Measurements from ENCODE around the gene AARS1.
"Not testable (repeated sequence)": the region's sequence is repeated elsewhere in the genome, so short reads cannot be mapped to it uniquely, and the experiment has no call there.

AARS1 gene

DNA sequence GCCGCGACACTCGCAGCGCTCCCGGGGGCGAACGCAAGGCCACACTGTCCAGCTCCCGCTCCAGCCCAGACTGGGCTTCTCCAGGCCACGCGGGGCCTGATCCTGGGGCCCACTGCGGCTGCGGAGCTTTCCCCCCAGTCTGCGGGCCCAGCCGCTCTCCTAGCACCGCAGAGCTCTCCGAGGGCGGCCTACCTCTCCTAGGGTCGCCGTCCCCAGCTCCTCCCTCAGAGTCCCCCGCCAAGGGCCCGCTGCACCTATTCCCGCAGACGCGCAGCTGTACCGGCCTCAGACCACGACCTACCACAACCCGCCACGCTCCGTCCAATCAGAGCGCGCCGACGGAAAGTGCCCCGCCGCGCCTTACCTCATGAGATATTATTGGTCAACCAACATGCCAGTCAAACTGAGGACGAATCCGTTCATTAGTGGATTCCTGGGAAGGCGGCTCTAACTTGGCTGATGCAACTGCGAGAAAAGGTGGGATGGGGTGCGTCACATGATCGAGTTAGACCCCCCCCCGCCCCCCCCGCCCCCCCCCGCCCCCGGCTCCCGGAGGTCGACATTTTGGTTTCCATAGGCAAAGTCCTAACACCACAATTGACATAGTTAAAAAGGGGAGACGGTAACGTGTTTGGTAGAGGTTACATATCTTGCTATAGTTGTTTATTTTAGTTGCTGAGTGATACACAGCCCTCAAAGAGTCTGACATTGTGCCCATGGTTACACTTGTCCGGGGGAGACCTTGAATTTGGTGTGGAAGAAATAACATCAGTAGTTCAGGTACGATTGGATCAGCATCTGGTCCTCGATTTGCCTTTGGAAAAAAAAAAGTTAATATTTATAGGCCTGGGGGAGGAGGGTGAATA, at the start of gene AARS1:
Gene AARS1, minus strand, starts transcription at position 278 of the 866 bp plus-strand sequence. CDS start 6,743 bp downstream, outside the sequence.
- peak within 1 kb of the TSS; percentile 82 for H3K27ac ChIP-seq
- peak within 1 kb of the TSS; percentile 87 for H3K9ac ChIP-seq
- H2AFZ ChIP-seq (ENCODE audit: low read depth), result peak within 1 kb of the TSS; percentile 79
- H3K27me3 ChIP-seq (ENCODE audit: insufficient read depth, low read depth), result no peaks in the 10 kb centered on the region
- peak within 1 kb of the TSS; percentile 64 for H3K4me2 ChIP-seq
- peaks cover 47% of the 10 kb centered on the region for H3K79me2 ChIP-seq (ENCODE audit: insufficient read depth, low read depth)
- peaks cover 17% of the 10 kb centered on the region for H3K4me1 ChIP-seq (ENCODE audit: low read depth, poor library complexity, severe bottlenecking)
- no peak within 1 kb of the TSS for H3K4me3 ChIP-seq (IDR thresholded peaks at IDR 0.05; ENCODE audit: insufficient read depth, low read depth, low read length)
- no peaks in the 10 kb centered on the region for H3K36me3 ChIP-seq (ENCODE audit: insufficient read depth)
- TF ChIP-seq, protein P1, sequence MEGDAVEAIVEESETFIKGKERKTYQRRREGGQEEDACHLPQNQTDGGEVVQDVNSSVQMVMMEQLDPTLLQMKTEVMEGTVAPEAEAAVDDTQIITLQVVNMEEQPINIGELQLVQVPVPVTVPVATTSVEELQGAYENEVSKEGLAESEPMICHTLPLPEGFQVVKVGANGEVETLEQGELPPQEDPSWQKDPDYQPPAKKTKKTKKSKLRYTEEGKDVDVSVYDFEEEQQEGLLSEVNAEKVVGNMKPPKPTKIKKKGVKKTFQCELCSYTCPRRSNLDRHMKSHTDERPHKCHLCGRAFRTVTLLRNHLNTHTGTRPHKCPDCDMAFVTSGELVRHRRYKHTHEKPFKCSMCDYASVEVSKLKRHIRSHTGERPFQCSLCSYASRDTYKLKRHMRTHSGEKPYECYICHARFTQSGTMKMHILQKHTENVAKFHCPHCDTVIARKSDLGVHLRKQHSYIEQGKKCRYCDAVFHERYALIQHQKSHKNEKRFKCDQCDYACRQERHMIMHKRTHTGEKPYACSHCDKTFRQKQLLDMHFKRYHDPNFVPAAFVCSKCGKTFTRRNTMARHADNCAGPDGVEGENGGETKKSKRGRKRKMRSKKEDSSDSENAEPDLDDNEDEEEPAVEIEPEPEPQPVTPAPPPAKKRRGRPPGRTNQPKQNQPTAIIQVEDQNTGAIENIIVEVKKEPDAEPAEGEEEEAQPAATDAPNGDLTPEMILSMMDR (conservative IDR thresholded peaks at IDR 0.05; ENCODE audit: low read depth, low read length), result no peak
- no peaks in the 10 kb centered on the region for H4K20me1 ChIP-seq (ENCODE audit: insufficient read depth)

DNA sequence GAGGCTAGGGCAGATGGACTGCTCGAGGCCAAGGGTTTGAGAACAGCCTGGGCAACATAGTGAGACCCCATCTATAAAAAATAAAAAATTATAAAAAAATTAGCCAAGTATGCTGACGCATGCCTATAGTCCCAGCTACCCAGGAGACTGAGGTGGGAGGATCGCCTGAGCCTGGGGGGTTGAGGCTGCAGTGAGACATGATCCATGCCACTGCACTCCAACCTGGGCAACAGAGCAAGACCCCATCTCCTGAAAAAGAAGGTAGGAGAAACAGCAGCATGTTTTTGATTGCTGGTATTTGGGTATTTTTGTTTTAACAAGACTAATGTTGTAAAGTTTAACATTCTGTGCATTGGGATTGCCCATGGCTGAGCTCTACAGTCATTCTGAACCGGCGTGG, 48.5 kb upstream of the AARS1 start:
- Histone ChIP-seq H3K27ac (no peak overlapping the region), H2AFZ (ENCODE audit: low read depth) (no peak overlapping the region), H3K79me2 (ENCODE audit: insufficient read depth, low read depth) (no peaks in the 10 kb centered on the region), H4K20me1 (ENCODE audit: insufficient read depth) (no peaks in the 10 kb centered on the region), H3K9ac (no peak overlapping the region), H3K4me1 (ENCODE audit: low read depth, poor library complexity, severe bottlenecking) (no peaks in the 10 kb centered on the region), H3K4me3 (IDR thresholded peaks at IDR 0.05; ENCODE audit: insufficient read depth, low read depth, low read length) (no peak overlapping the region), H3K27me3 (ENCODE audit: insufficient read depth, low read depth) (no peaks in the 10 kb centered on the region), H3K4me2 (no peak overlapping the region), H3K36me3 (ENCODE audit: insufficient read depth) (no peaks in the 10 kb centered on the region)
- TF ChIP-seq, protein P1 (conservative IDR thresholded peaks at IDR 0.05; ENCODE audit: low read depth, low read length), result no peak

DNA sequence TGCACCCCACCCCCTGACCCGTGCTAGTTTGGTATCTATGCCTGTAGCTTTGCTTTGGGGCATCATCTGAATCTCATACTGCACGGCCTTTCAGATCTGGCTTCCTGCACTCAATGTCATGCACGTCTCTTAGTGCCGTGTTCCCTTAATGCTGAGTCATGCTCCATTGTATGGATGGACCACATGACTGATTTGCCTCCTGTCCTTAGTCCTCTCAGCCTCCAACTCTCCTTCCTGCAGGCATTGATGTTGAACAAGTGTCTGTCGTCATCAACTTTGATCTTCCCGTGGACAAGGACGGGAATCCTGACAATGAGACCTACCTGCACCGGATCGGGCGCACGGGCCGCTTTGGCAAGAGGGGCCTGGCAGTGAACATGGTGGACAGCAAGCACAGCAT, 43.4 kb upstream of the AARS1 start:
- H3K36me3 ChIP-seq (ENCODE audit: insufficient read depth); H4K20me1 ChIP-seq (ENCODE audit: insufficient read depth); H3K9ac ChIP-seq; H2AFZ ChIP-seq (ENCODE audit: low read depth); H3K4me1 ChIP-seq (ENCODE audit: low read depth, poor library complexity, severe bottlenecking); H3K4me2 ChIP-seq; H3K4me3 ChIP-seq (IDR thresholded peaks at IDR 0.05; ENCODE audit: insufficient read depth, low read depth, low read length); H3K27me3 ChIP-seq (ENCODE audit: insufficient read depth, low read depth); H3K27ac ChIP-seq; H3K79me2 ChIP-seq (ENCODE audit: insufficient read depth, low read depth): not testable (repeated sequence)

DNA sequence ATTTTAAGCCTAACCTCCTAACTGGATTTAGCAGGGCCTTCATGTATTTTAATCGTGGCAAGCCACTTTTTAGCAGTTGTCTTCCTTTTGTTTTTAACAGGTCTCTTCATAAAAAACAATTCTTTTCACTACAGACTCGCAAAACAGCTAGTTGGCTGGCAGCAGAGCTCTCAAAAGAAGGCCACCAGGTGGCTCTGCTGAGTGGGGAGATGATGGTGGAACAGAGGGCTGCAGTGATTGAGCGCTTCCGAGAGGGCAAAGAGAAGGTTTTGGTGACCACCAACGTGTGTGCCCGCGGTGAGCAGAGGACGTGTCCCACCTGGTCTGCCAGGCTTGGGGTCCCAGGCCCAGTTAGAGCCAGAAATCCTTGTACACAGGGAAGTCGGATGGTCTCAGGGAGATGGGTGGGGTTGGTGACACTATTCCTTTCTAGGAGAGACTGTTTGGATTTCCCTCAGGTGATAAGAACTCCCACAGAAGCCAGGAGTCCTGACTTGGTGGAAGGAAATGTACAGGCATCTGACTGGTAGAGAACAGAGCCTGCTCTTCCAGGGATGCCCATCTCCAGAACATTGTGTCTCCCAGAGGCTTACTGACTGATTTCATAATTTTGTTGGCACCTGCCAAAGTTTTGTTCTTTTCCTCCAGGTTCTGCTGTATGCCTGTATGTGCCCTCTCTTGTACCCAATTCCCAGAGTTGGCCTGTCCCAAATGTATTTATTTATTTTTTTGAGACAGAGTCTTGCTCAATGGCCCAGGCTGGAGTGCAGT, 42.5 kb upstream of the AARS1 start:
- H2AFZ ChIP-seq (ENCODE audit: low read depth), result no peak overlapping the region
- H3K36me3 ChIP-seq (ENCODE audit: insufficient read depth), result no peaks in the 10 kb centered on the region
- TF ChIP-seq, protein P1 (conservative IDR thresholded peaks at IDR 0.05; ENCODE audit: low read depth, low read length), result peak; percentile 72
- H3K27me3 ChIP-seq (ENCODE audit: insufficient read depth, low read depth), result no peaks in the 10 kb centered on the region
- H4K20me1 ChIP-seq (ENCODE audit: insufficient read depth), result no peaks in the 10 kb centered on the region
- H3K79me2 ChIP-seq (ENCODE audit: insufficient read depth, low read depth), result no peaks in the 10 kb centered on the region
- H3K27ac ChIP-seq, result no peak overlapping the region
- H3K4me3 ChIP-seq (IDR thresholded peaks at IDR 0.05; ENCODE audit: insufficient read depth, low read depth, low read length), result no peak overlapping the region
- H3K4me2 ChIP-seq, result no peak overlapping the region
- no peak overlapping the region for H3K9ac ChIP-seq
- H3K4me1 ChIP-seq (ENCODE audit: low read depth, poor library complexity, severe bottlenecking), result no peaks in the 10 kb centered on the region

Measured in KMS-11 (cell line).